ENCODE data around the gene COL4A2. TPM values are rescaled to one million over a fixed set of nuclear protein-coding genes. Genes with fewer than 3 reads are reported as not detected.
"Not testable (repeated sequence)": the region's sequence is repeated elsewhere in the genome, so short reads cannot be mapped to it uniquely, and the experiment has no call there.

Gene COL4A2
- polyA plus RNA-seq, 3 donors: 465 to 580 (median 554) TPM

GRCh38 chr13:110374431-110375370 lies 67.6 kb downstream of the COL4A2 start:
- no peak for DNase-seq

- DNase-seq: no peak
These were observed 69.0 kb downstream of the COL4A2 start for GRCh38 chr13:110376120-110376519.

- no peak for DNase-seq
These were observed 70.2 kb downstream of the COL4A2 start for GRCh38 chr13:110377178-110377825.

- no peak for DNase-seq
These were observed 70.7 kb downstream of the COL4A2 start for GRCh38 chr13:110377826-110378201.

GRCh38 chr13:110379358-110379757 lies 72.3 kb downstream of the COL4A2 start:
- no peak for DNase-seq

- DNase-seq: no peak
These were observed 72.8 kb downstream of the COL4A2 start for GRCh38 chr13:110379905-110380341.

- DNase-seq: no peak
These were observed 73.4 kb downstream of the COL4A2 start for GRCh38 chr13:110380359-110381028.

GRCh38 chr13:110381029-110381360 lies 73.9 kb downstream of the COL4A2 start:
- no peak for DNase-seq

- no peak for DNase-seq
These were observed 75.1 kb downstream of the COL4A2 start for GRCh38 chr13:110382229-110382628.

- no peak for DNase-seq
These were observed 75.7 kb downstream of the COL4A2 start for GRCh38 chr13:110382830-110383229.

GRCh38 chr13:110387451-110388107 lies 80.5 kb downstream of the COL4A2 start:
- no peak for DNase-seq

GRCh38 chr13:110388108-110388943 lies 81.2 kb downstream of the COL4A2 start:
- DNase-seq: peak; percentile 80

GRCh38 chr13:110390567-110390966 lies 83.5 kb downstream of the COL4A2 start:
- no peak for DNase-seq

- DNase-seq: no peak
These were observed 84.2 kb downstream of the COL4A2 start for GRCh38 chr13:110391273-110391672.

- DNase-seq: no peak
These were observed 85.6 kb downstream of the COL4A2 start for GRCh38 chr13:110392510-110393240.

GRCh38 chr13:110393761-110394160 lies 86.7 kb downstream of the COL4A2 start:
- no peak for DNase-seq

- no peak for DNase-seq
These were observed 87.3 kb downstream of the COL4A2 start for GRCh38 chr13:110394371-110394841.

- DNase-seq: not testable (repeated sequence)
These were observed 88.5 kb downstream of the COL4A2 start for GRCh38 chr13:110395616-110396015.

- no peak for DNase-seq
These were observed 89.4 kb downstream of the COL4A2 start for GRCh38 chr13:110396476-110396875.

GRCh38 chr13:110396913-110397381 lies 89.9 kb downstream of the COL4A2 start:
- no peak for DNase-seq

Measured in renal pelvis (tissue), 4 donors.